WTC11 (cell line): ENCODE results near the gene MAP3K21. TPM values are rescaled to one million over a fixed set of nuclear protein-coding genes. Genes with fewer than 3 reads are reported as not detected.

ENCODE experiments used
- ATAC-seq: fragments of 200-7000 bp; cut with Tn5 transposase; 2 replicates; pipeline ENCODE4 v1.10.0; 2021; ENCODE audit warnings: mild to moderate bottlenecking, moderate library complexity
- CTCF ChIA-PET: fragments of 300-600 bp; sonication (Branson Sonifier 250); formaldehyde crosslinking; loops from one replicate; lab custom pipeline; 2021; ENCODE audit warnings: antibody characterized with exemption; lab: Charles Lee
- POLR2A ChIA-PET: fragments of 350-600 bp; sonication (Branson Sonifier 250); formaldehyde crosslinking; loops from one replicate; lab custom pipeline; 2021; ENCODE audit warnings: antibody characterized with exemption; lab: Charles Lee
- DNase-seq: peaks from one replicate; pipeline ENCODE4 v3.0.0; 2021; ENCODE audit warnings: low spot score
- H3K27ac Mint-ChIP-seq: 2 replicates; pipeline ENCODE4 v1.8.0; 2021; ENCODE audit warnings: mixed read lengths
- H3K27me3 Mint-ChIP-seq: 2 replicates; pipeline ENCODE4 v1.8.0; 2021; ENCODE audit warnings: low read depth, mild to moderate bottlenecking, moderate library complexity, mixed read lengths
- H3K36me3 Mint-ChIP-seq: 2 replicates; pipeline ENCODE4 v1.8.0; 2021; ENCODE audit warnings: mixed read lengths
- H3K4me1 Mint-ChIP-seq: 2 replicates; pipeline ENCODE4 v1.8.0; 2022; ENCODE audit warnings: mixed read lengths
- H3K4me3 Mint-ChIP-seq: 2 replicates; pipeline ENCODE4 v1.8.0; 2021; ENCODE audit warnings: mild to moderate bottlenecking, moderate library complexity, mixed read lengths
- H3K9me3 Mint-ChIP-seq: 2 replicates; pipeline ENCODE4 v1.8.0; 2021; ENCODE audit warnings: mixed read lengths
- OVOL2 ChIP-seq: fragments of 250-450 bp; sonication (Bioruptor Pico); IDR thresholded peaks from 2 replicates; pipeline ENCODE4 v1.9.0; 2021; ENCODE audit warnings: mild to moderate bottlenecking, borderline replicate concordance
- PRDM15 ChIP-seq: sonication (generic); formaldehyde crosslinking; IDR thresholded peaks from 2 replicates; pipeline ENCODE4 v1.8.0; 2022; ENCODE audit warnings: missing genetic modification reagents
- ZMAT4 ChIP-seq: fragments of 250-450 bp; sonication (Bioruptor Pico); IDR thresholded peaks from 2 replicates; pipeline ENCODE4 v1.9.0; 2021; ENCODE audit warnings: mild to moderate bottlenecking
- ZNF281 ChIP-seq: sonication (generic); formaldehyde crosslinking; IDR thresholded peaks from 2 replicates; pipeline ENCODE4 v1.8.0; 2023; ENCODE audit warnings: mild to moderate bottlenecking, missing genetic modification reagents
- total RNA-seq: library from RNA; stranded (reverse); gene quantifications from 3 replicates; pipeline ENCODE4 v1.2.3, GENCODE V29; 2021

MAP3K21 gene
- total RNA-seq, 1 experiment from 2014 or later = 24.0 TPM

- Mint-ChIP-seq H3K36me3 (peaks cover 10% of the 10 kb centered on the region; the same call in 1 of the 2 replicates), H3K4me1 (peaks cover 8% of the 10 kb centered on the region), H3K27me3 (no peaks in the 10 kb centered on the region), H3K27ac (no peak overlapping the region), H3K4me3 (no peak overlapping the region), H3K9me3 (peaks cover 20% of the 10 kb centered on the region)
- no peak for ATAC-seq
- POLR2A ChIA-PET = interaction anchor here (0.7 kb wide), 1 partner anchor 233 kb away, joined by 4 read pairs; no protein-coding TSS in a partner anchor
- no peak for TF ChIP-seq OVOL2 (CRISPR knock-in tag)
- no peak for TF ChIP-seq ZNF281 (CRISPR knock-in tag)
- TF ChIP-seq PRDM15 (CRISPR knock-in tag) = no peak
- no peak for TF ChIP-seq ZMAT4 (CRISPR knock-in tag)
- DNase-seq = no peak
- CTCF ChIA-PET = no interaction called here
Observed at GRCh38 chr1:233433436-233434210, 106.1 kb downstream of the MAP3K21 start.

Other genes starting within 250 kb of the MAP3K21 start
- gene PCNX2, start 32.0 kb upstream of the MAP3K21 start, total RNA-seq = 50.8 to 59.4 TPM (median 57.0 TPM) in 3 replicates